DND-41 (cell line): ENCODE measurements around the gene CLIC5.

Experiments
- ATAC-seq: fragments of 200-7000 bp; cut with Tn5 transposase; 3 replicates; pipeline ENCODE4 v1.9.1; 2021; ENCODE audit warnings: low read depth; ENCODE audit not compliant: insufficient read depth
- DNase-seq: peaks from one replicate; pipeline ENCODE4 v3.0.0-alpha.2; 2020
- H2AFZ ChIP-seq: 2 replicates; pipeline ENCODE4 v1.6.0; 2012; ENCODE audit warnings: low read depth, low read length
- H3K27ac ChIP-seq: 2 replicates; pipeline ENCODE4 v1.5.1; 2012; ENCODE audit warnings: low read length, inconsistent platforms
- H3K27me3 ChIP-seq: fragments of 200-600 bp; sonication (generic); 2 replicates; pipeline ENCODE4 v1.6.0; 2012; ENCODE audit warnings: low read length, mild to moderate bottlenecking, inconsistent platforms; ENCODE audit not compliant: insufficient read depth, poor library complexity
- H3K36me3 ChIP-seq: 2 replicates; pipeline ENCODE4 v1.5.1; 2012; ENCODE audit warnings: low read length, inconsistent platforms; ENCODE audit not compliant: insufficient read depth
- H3K4me1 ChIP-seq: 2 replicates; pipeline ENCODE4 v1.5.1; 2012; ENCODE audit warnings: mild to moderate bottlenecking, low read length; ENCODE audit not compliant: insufficient read depth
- H3K4me2 ChIP-seq: 2 replicates; pipeline ENCODE4 v1.6.0; 2012; ENCODE audit warnings: mild to moderate bottlenecking, moderate library complexity, low read length, inconsistent platforms; ENCODE audit not compliant: insufficient read depth
- H3K4me3 ChIP-seq, 2 experiments: fragments of 200-600 bp in 1 of 2; shearing (Covaris generic) in 1 of 2; 2 replicates each; pipeline ENCODE4 v1.5.1; 2012 to 2016; ENCODE audit warnings: inconsistent platforms in 2 of 2, low read length in 2 of 2, mild to moderate bottlenecking in 2 of 2, low read depth in 1 of 2, moderate library complexity in 1 of 2
- H3K79me2 ChIP-seq: 2 replicates; pipeline ENCODE4 v1.6.0; 2012; ENCODE audit warnings: low read length, inconsistent platforms; ENCODE audit not compliant: insufficient read depth
- H3K9ac ChIP-seq: 2 replicates; pipeline ENCODE4 v1.6.0; 2012; ENCODE audit warnings: low read depth, mild to moderate bottlenecking, inconsistent platforms, low read length, moderate library complexity
- H3K9me3 ChIP-seq: 2 replicates; pipeline ENCODE4 v1.5.1; 2012; ENCODE audit warnings: low read length, moderate library complexity, mild to moderate bottlenecking, inconsistent platforms; ENCODE audit not compliant: insufficient read depth, severe bottlenecking
- H4K20me1 ChIP-seq: 2 replicates; pipeline ENCODE4 v1.6.0; 2012; ENCODE audit warnings: low read length; ENCODE audit not compliant: insufficient read depth
- CTCF ChIP-seq: IDR thresholded peaks from 2 replicates; pipeline ENCODE4 v1.5.1; 2012; ENCODE audit warnings: borderline replicate concordance, low read length, moderate library complexity, mild to moderate bottlenecking; ENCODE audit not compliant: poor library complexity, severe bottlenecking; ENCODE audit errors: extremely low read depth
- EZH2 ChIP-seq: IDR thresholded peaks from 3 replicates; pipeline ENCODE4 v1.6.1; 2012; ENCODE audit warnings: borderline replicate concordance, low read depth, mild to moderate bottlenecking, moderate library complexity, low read length, inconsistent platforms; ENCODE audit not compliant: severe bottlenecking

CLIC5 gene

GRCh38 chr6:45967363-45967762, 48.3 kb downstream of the CLIC5 start:
- Histone ChIP-seq H3K9ac (no peak overlapping the region), H3K36me3 (no peaks in the 10 kb centered on the region), H3K4me3 (no peak overlapping the region), H3K4me2 (no peak overlapping the region), H3K27me3 (peaks cover 3% of the 10 kb centered on the region), H3K9me3 (no peaks in the 10 kb centered on the region), H3K27ac (no peak overlapping the region), H4K20me1 (no peaks in the 10 kb centered on the region), H3K79me2 (no peaks in the 10 kb centered on the region), H3K4me1 (no peaks in the 10 kb centered on the region), H2AFZ (no peak overlapping the region)
- ATAC-seq (no peak), DNase-seq (no peak)
- TF ChIP-seq CTCF (no peak), EZH2 (no peak)

- no peak overlapping the region for H3K9ac ChIP-seq
- TF ChIP-seq CTCF (no peak), EZH2 (no peak)
- no peaks in the 10 kb centered on the region for H3K9me3 ChIP-seq
- H3K4me3 ChIP-seq, result no peak overlapping the region
- no peak for DNase-seq
- ATAC-seq, result peak; percentile 33; the same call in 2 of the 3 replicates
- H3K27ac ChIP-seq, result no peak overlapping the region
- no peak overlapping the region for H2AFZ ChIP-seq
- no peaks in the 10 kb centered on the region for H3K4me1 ChIP-seq
- H4K20me1 ChIP-seq, result no peaks in the 10 kb centered on the region
- H3K27me3 ChIP-seq, result peaks cover 3% of the 10 kb centered on the region
- no peaks in the 10 kb centered on the region for H3K79me2 ChIP-seq
- H3K4me2 ChIP-seq, result no peak overlapping the region
- no peaks in the 10 kb centered on the region for H3K36me3 ChIP-seq
These were observed 48.9 kb downstream of the CLIC5 start for GRCh38 chr6:45966797-45967196.

GRCh38 chr6:45966340-45966739, 49.3 kb downstream of the CLIC5 start:
- Histone ChIP-seq H3K9me3 (no peaks in the 10 kb centered on the region), H3K27ac (no peak overlapping the region), H3K9ac (no peak overlapping the region), H3K79me2 (no peaks in the 10 kb centered on the region), H3K4me2 (no peak overlapping the region), H3K4me3 (no peak overlapping the region), H3K4me1 (no peaks in the 10 kb centered on the region), H2AFZ (no peak overlapping the region), H3K36me3 (no peaks in the 10 kb centered on the region), H4K20me1 (no peaks in the 10 kb centered on the region), H3K27me3 (peaks cover 3% of the 10 kb centered on the region)
- TF ChIP-seq EZH2 (no peak), CTCF (no peak)
- ATAC-seq (no peak), DNase-seq (no peak)

GRCh38 chr6:45965792-45966191, 49.9 kb downstream of the CLIC5 start:
- no peaks in the 10 kb centered on the region for H3K9me3 ChIP-seq
- H4K20me1 ChIP-seq, result no peaks in the 10 kb centered on the region
- DNase-seq, result no peak
- H3K36me3 ChIP-seq, result no peaks in the 10 kb centered on the region
- H3K27me3 ChIP-seq, result peaks cover 3% of the 10 kb centered on the region
- TF ChIP-seq EZH2 (no peak), CTCF (no peak)
- H3K9ac ChIP-seq, result no peak overlapping the region
- H2AFZ ChIP-seq, result no peak overlapping the region
- no peaks in the 10 kb centered on the region for H3K4me1 ChIP-seq
- H3K27ac ChIP-seq, result no peak overlapping the region
- no peak for ATAC-seq
- H3K4me3 ChIP-seq, result no peak overlapping the region
- no peak overlapping the region for H3K4me2 ChIP-seq
- no peaks in the 10 kb centered on the region for H3K79me2 ChIP-seq
